HepG2 (cell line): ENCODE data around the gene TMX2. TPM values are rescaled to one million over a fixed set of nuclear protein-coding genes. Genes with fewer than 3 reads are reported as not detected.

Experiments
- BORCS8-MEF2B ChIP-seq: sonication (generic); formaldehyde crosslinking; IDR thresholded peaks from 2 replicates; pipeline ENCODE4 v1.8.0; 2022; ENCODE audit warnings: mild to moderate bottlenecking, missing genetic modification reagents
- FOXP4 ChIP-seq: sonication (generic); formaldehyde crosslinking; IDR thresholded peaks from 2 replicates; pipeline ENCODE4 v1.4.0; 2020; ENCODE audit warnings: missing genetic modification reagents
- GABPB1 ChIP-seq: IDR thresholded peaks from 2 replicates; pipeline ENCODE4 v1.6.1; 2016; ENCODE audit warnings: mild to moderate bottlenecking, missing genetic modification reagents, moderate library complexity, missing compliant biosample characterization
- HES4 ChIP-seq: sonication (generic); formaldehyde crosslinking; IDR thresholded peaks from 2 replicates; pipeline ENCODE4 v1.9.0; 2021; ENCODE audit warnings: mild to moderate bottlenecking, missing genetic modification reagents, borderline replicate concordance
- HNF4A ChIP-seq: sonication (generic); formaldehyde crosslinking; IDR thresholded peaks from 2 replicates; pipeline ENCODE4 v1.4.0; 2020; ENCODE audit warnings: missing genetic modification reagents
- NFKBIZ ChIP-seq: IDR thresholded peaks from 2 replicates; pipeline ENCODE4 v1.6.1; 2018; ENCODE audit warnings: missing genetic modification reagents, missing compliant biosample characterization
- NKX3-1 ChIP-seq: sonication (generic); formaldehyde crosslinking; IDR thresholded peaks from 2 replicates; pipeline ENCODE4 v1.5.0; 2020; ENCODE audit warnings: missing genetic modification reagents
- NR2F2 ChIP-seq: IDR thresholded peaks from 2 replicates; pipeline ENCODE4 v1.6.1; 2012; ENCODE audit warnings: low read depth, inconsistent platforms, borderline replicate concordance
- NR2F6 ChIP-seq, 2 experiments: IDR thresholded peaks; 2 replicates each; pipeline ENCODE4 v1.6.1; 2016; ENCODE audit warnings: antibody characterized with exemption in 1 of 2, mild to moderate bottlenecking in 1 of 2
- PLSCR1 ChIP-seq: sonication (generic); formaldehyde crosslinking; IDR thresholded peaks from 2 replicates; pipeline ENCODE4 v1.5.0; 2020; ENCODE audit warnings: missing genetic modification reagents, mild to moderate bottlenecking, borderline replicate concordance
- PRPF4 ChIP-seq: fragments of 200-400 bp; formaldehyde crosslinking; IDR thresholded peaks from 2 replicates; pipeline ENCODE4 v1.6.1; 2016; ENCODE audit warnings: low read length, low read depth; ENCODE audit not compliant: poor library complexity, severe bottlenecking
- SAFB2 ChIP-seq: sonication (generic); formaldehyde crosslinking; IDR thresholded peaks from 2 replicates; pipeline ENCODE4 v1.5.1; 2020; ENCODE audit warnings: missing genetic modification reagents, low read depth, mild to moderate bottlenecking, borderline replicate concordance
- TBL1XR1 ChIP-seq: fragments of 150-350 bp; IDR thresholded peaks from 2 replicates; pipeline ENCODE4 v1.6.1; 2014; ENCODE audit warnings: borderline replicate concordance, low read length; ENCODE audit not compliant: partially characterized antibody
- ZFP91 ChIP-seq: sonication (generic); formaldehyde crosslinking; IDR thresholded peaks from 2 replicates; pipeline ENCODE4 v1.9.0; 2022; ENCODE audit warnings: missing genetic modification reagents, mild to moderate bottlenecking, borderline replicate concordance
- ZMYM3 ChIP-seq: sonication (generic); formaldehyde crosslinking; IDR thresholded peaks from 2 replicates; pipeline ENCODE4 v1.5.1; 2020; ENCODE audit warnings: mild to moderate bottlenecking, missing genetic modification reagents
- ZNF121 ChIP-seq: sonication (generic); formaldehyde crosslinking; IDR thresholded peaks from 2 replicates; pipeline ENCODE4 v1.5.0; 2020; ENCODE audit warnings: mild to moderate bottlenecking, missing genetic modification reagents
- ZNF18 ChIP-seq: sonication (generic); formaldehyde crosslinking; IDR thresholded peaks from 2 replicates; pipeline ENCODE4 v1.8.0; 2022; ENCODE audit warnings: mild to moderate bottlenecking, missing genetic modification reagents; ENCODE audit not compliant: insufficient replicate concordance
- ZNF205 ChIP-seq: IDR thresholded peaks from 2 replicates; pipeline ENCODE4 v1.6.1; 2018; ENCODE audit warnings: missing biosample characterization, missing genetic modification reagents
- ZNF260 ChIP-seq: sonication (generic); formaldehyde crosslinking; IDR thresholded peaks from 2 replicates; pipeline ENCODE4 v1.4.0; 2020; ENCODE audit warnings: missing genetic modification reagents, low read depth, mild to moderate bottlenecking, borderline replicate concordance
- ZNF574 ChIP-seq: sonication (generic); formaldehyde crosslinking; IDR thresholded peaks from 2 replicates; pipeline ENCODE4 v1.4.0; 2020; ENCODE audit warnings: missing genetic modification reagents
- ZNF773 ChIP-seq: sonication (generic); formaldehyde crosslinking; IDR thresholded peaks from 2 replicates; pipeline ENCODE4 v1.4.0; 2020; ENCODE audit warnings: missing genetic modification reagents, borderline replicate concordance
- polyA plus RNA-seq, 8 experiments: library from polyadenylated mRNA; depleted of rRNA in 3 of 8; stranded (reverse) in 7 of 8; unstranded in 1 of 8; fragments of >200 nt; fragmentation: Illumina TruSeq in 4 of 8; extraction: Trizol in 4 of 8; gene quantifications; 2 replicates each; pipeline versions ENCODE4 v1.2.1 to v1.2.3, GENCODE V29; 2011 to 2016; ENCODE audit warnings: low read depth in 4 of 8, missing spikeins in 1 of 8, mixed read lengths in 1 of 8; ENCODE audit not compliant: insufficient read depth in 1 of 8
- total RNA-seq, 5 experiments: library from RNA; depleted of rRNA; stranded (reverse); fragments of >200 nt; fragmentation: Illumina TruSeq; extraction: Trizol; gene quantifications; 2 replicates each; pipeline ENCODE4 v1.2.3, GENCODE V29; 2016; ENCODE audit warnings: low read depth in 1 of 5

TMX2 gene
- total and polyA plus RNA-seq, 2 of the 13 experiments (the other 11 are each of a cell fraction or from before 2014, with no cell fraction given): 84.5 to 129 TPM

- TF ChIP-seq NR2F2: peak; percentile 57; the same call in 1 of the 2 replicates
- no peak for TF ChIP-seq HES4 (CRISPR knock-in tag)
- TF ChIP-seq ZNF260 (CRISPR knock-in tag): no peak
- peak; percentile 63; the same call in 1 of the 2 replicates for TF ChIP-seq GABPB1 (CRISPR knock-in tag)
- TF ChIP-seq ZNF773 (CRISPR knock-in tag): no peak
- no peak for TF ChIP-seq ZNF121
- TF ChIP-seq ZNF18 (CRISPR knock-in tag): no peak
- TF ChIP-seq FOXP4 (CRISPR knock-in tag): 0 out of 2 replicates have a peak, but pooled peaks have one; percentile 26
- no peak for TF ChIP-seq TBL1XR1
- TF ChIP-seq NR2F6 (IDR thresholded peaks at IDR 0.05): no peak
- no peak for TF ChIP-seq NR2F6 (CRISPR knock-in tag; IDR thresholded peaks at IDR 0.05)
- TF ChIP-seq NKX3-1 (CRISPR knock-in tag): peak; percentile 83
- no peak for TF ChIP-seq ZMYM3 (CRISPR knock-in tag)
- TF ChIP-seq BORCS8-MEF2B (CRISPR knock-in tag): no peak
- TF ChIP-seq ZNF574 (CRISPR knock-in tag): no peak
- TF ChIP-seq ZFP91 (CRISPR knock-in tag): peak; percentile 70; the same call in 1 of the 2 replicates
- no peak for TF ChIP-seq SAFB2
- TF ChIP-seq HNF4A: peak; percentile 26; the same call in 1 of the 2 replicates
- no peak for TF ChIP-seq ZNF205
- no peak; the same call in 1 of the 2 replicates for TF ChIP-seq NFKBIZ (CRISPR knock-in tag)
- peak; percentile 86 for TF ChIP-seq PRPF4
- TF ChIP-seq PLSCR1 (CRISPR knock-in tag): no peak
These were observed 45.2 kb upstream of the TMX2 start (continued) for GRCh38 chr11:57667117-57667735.
